Stimulated activated naive B cell treated with anti-CD40 and anti-IgM and Interleukin-4, amounts not matched to agents 10 μg/mL and 1 μg/mL and 100 μg/mL, for 72 hours (primary cell): ENCODE measurements around the gene DOK3.
"Not testable (repeated sequence)": the region's sequence is repeated elsewhere in the genome, so short reads cannot be mapped to it uniquely, and the experiment has no call there.

Experiments used
- ATAC-seq, 2 donors: fragments of 150-1000 bp; cut with Tn5 transposase; replicated peaks; 2 replicates each; pipeline ENCODE4 v1.10.0; 2021; ENCODE audit warnings: moderate library complexity in 1 of 2
- DNase-seq: peaks from one replicate; pipeline ENCODE4 v3.0.0; 2021
- H3K27ac Mint-ChIP-seq: one replicate; pipeline ENCODE4 v1.8.0; 2022; ENCODE audit warnings: mild to moderate bottlenecking, mixed read lengths
- H3K27me3 Mint-ChIP-seq, 2 donors: one replicate each; pipeline ENCODE4 v1.8.0; 2022; ENCODE audit warnings: mixed read lengths in 2 of 2
- H3K36me3 Mint-ChIP-seq, 2 donors: one replicate each; pipeline ENCODE4 v1.8.0; 2022; ENCODE audit warnings: mixed read lengths in 2 of 2, mild to moderate bottlenecking in 1 of 2
- H3K4me1 Mint-ChIP-seq, 2 donors: one replicate each; pipeline ENCODE4 v1.8.0; 2022; ENCODE audit warnings: mixed read lengths in 2 of 2, mild to moderate bottlenecking in 1 of 2
- H3K4me3 Mint-ChIP-seq, 2 donors: one replicate each; pipeline ENCODE4 v1.8.0; 2022; ENCODE audit warnings: mild to moderate bottlenecking in 2 of 2, mixed read lengths in 2 of 2, moderate library complexity in 1 of 2
- H3K9me3 Mint-ChIP-seq, 2 donors: one replicate each; pipeline ENCODE4 v1.8.0; 2022; ENCODE audit warnings: mixed read lengths in 2 of 2, mild to moderate bottlenecking in 1 of 2

Gene DOK3

DNA sequence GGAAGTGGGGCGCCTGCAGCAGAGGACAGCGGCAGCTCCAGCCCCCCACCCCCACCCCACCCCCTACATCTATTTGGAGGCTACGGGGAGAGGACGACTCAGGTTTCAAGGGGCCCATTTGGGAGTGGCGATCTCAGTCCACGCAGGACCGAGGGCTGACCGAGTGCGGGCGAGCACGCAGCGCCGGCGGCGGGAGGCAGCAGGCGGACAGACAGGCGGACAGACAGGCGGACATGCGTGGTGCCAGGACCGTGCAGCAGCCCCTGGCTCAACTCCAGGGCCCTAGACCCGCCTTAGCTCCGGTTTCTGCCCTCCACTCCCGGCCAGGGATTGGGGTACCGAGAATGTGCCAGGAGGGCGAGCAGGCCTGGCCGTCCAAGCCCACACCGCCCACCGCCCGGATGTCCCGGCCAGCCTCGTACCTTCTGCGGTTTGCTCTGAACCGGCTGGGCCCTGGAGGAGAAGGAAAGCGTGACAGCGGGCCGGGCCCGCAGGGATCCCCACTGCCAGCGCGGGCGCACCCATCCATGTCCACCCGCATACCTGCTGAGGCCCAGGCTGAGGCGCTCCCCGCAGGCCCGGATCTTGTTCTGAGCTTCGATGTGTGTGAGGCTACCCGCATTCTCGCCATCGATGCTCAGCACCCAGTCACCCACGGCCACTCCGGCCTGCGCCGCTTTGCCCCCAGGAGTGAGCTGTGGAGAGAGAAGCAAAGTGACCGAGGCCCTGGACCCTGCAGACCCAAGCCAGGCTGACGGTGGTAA lies 17.5 kb downstream of the DOK3 start:
- H3K9me3 Mint-ChIP-seq = no peaks in the 10 kb centered on the region
- H3K27me3 Mint-ChIP-seq = no peaks in the 10 kb centered on the region
- no peak for DNase-seq
- H3K36me3 Mint-ChIP-seq = peaks cover 37 to 44% of the 10 kb centered on the region in 2 donors
- H3K4me3 Mint-ChIP-seq = no peak overlapping the region
- no peak overlapping the region for H3K27ac Mint-ChIP-seq
- H3K4me1 Mint-ChIP-seq = peaks cover 37 to 60% of the 10 kb centered on the region in 2 donors
- ATAC-seq = no peak

GRCh38 chr5:177491429-177491945 lies 18.1 kb downstream of the DOK3 start:
- no peak for DNase-seq
- no peak for ATAC-seq
- Mint-ChIP-seq H3K27ac (no peak overlapping the region), H3K36me3 (peaks cover 40 to 46% of the 10 kb centered on the region in 2 donors), H3K4me1 (peaks cover 37 to 57% of the 10 kb centered on the region in 2 donors), H3K4me3 (peak overlapping the region in 1 of 2 donors; percentile 30), H3K9me3 (no peaks in the 10 kb centered on the region), H3K27me3 (no peaks in the 10 kb centered on the region)

- ATAC-seq (no peak), DNase-seq (no peak)
- Mint-ChIP-seq H3K9me3 (no peaks in the 10 kb centered on the region), H3K4me3 (peak overlapping the region in 1 of 2 donors; percentile 30), H3K4me1 (peaks cover 32 to 52% of the 10 kb centered on the region in 2 donors), H3K27ac (no peak overlapping the region), H3K36me3 (peaks cover 43 to 49% of the 10 kb centered on the region in 2 donors), H3K27me3 (no peaks in the 10 kb centered on the region)
These were observed 18.6 kb downstream of the DOK3 start for GRCh38 chr5:177490992-177491391.

- Mint-ChIP-seq H3K4me1 (peaks cover 32 to 46% of the 10 kb centered on the region in 2 donors), H3K27ac (peak overlapping the region; percentile 27), H3K4me3 (no peak overlapping the region), H3K36me3 (peaks cover 45 to 49% of the 10 kb centered on the region in 2 donors), H3K27me3 (no peaks in the 10 kb centered on the region), H3K9me3 (no peaks in the 10 kb centered on the region)
- ATAC-seq (no peak), DNase-seq (no peak)
These were observed 19.2 kb downstream of the DOK3 start for GRCh38 chr5:177490311-177490991.

DNA sequence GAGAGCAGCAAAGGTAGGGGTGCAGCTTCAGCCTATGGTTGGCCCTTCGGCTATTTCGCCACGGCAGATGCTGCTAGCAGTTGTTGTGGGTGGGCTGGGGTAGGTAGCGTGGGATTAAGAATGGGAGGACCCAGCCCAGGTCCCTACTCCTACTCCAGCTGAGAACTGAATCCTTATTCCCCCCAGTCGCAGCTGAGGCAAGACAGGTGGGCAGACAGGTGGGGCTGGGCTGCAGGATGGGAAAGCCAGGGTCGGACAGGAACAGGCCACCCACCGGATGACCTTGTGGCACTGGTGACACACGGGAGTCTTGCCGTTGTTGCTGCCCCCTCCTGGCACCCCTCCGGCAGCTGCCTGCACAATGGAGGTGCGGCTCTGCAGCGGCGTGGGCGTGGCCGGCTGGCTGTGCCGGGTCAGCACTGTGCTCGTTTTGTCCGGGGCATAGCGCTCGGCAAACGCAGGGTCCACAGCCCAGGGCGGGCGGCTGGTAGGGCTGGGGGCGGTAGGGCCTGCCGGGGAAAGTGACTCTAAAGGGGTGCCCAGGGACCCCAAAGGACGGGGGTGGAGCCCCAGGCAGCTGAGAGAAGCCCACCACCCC lies 20.4 kb downstream of the DOK3 start:
- DNase-seq (no peak), ATAC-seq (no peak)
- H3K4me1 Mint-ChIP-seq = peaks cover 24 to 34% of the 10 kb centered on the region in 2 donors
- no peak overlapping the region for H3K27ac Mint-ChIP-seq
- no peak overlapping the region for H3K4me3 Mint-ChIP-seq
- no peaks in the 10 kb centered on the region for H3K9me3 Mint-ChIP-seq
- H3K27me3 Mint-ChIP-seq = no peaks in the 10 kb centered on the region
- H3K36me3 Mint-ChIP-seq = peaks cover 49 to 58% of the 10 kb centered on the region in 2 donors

DNA sequence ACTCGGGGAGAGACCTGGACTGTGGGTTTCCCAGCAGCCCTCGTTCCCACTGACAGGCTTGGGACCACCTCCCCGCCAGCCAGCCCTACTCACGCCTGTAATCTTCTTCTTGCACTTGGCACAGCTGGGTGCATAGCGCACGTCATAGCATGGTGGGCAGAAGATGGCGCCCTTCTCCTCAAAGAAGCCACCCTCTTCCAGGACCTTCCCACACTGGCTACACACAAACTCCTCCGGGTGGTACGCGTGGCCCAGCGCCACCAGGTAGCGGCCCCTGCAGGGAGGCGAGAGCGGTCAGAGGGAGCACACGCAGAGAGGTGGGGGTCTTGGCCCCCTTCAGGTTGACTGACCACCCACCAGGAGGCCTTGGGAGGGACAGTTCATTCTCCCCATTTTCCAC lies 21.7 kb downstream of the DOK3 start:
- H3K27ac Mint-ChIP-seq = no peak overlapping the region
- H3K27me3 Mint-ChIP-seq = no peaks in the 10 kb centered on the region
- ATAC-seq (no peak), DNase-seq (no peak)
- H3K9me3 Mint-ChIP-seq = no peaks in the 10 kb centered on the region
- peaks cover 14 to 22% of the 10 kb centered on the region in 2 donors for H3K4me1 Mint-ChIP-seq
- peaks cover 49 to 56% of the 10 kb centered on the region in 2 donors for H3K36me3 Mint-ChIP-seq
- H3K4me3 Mint-ChIP-seq = no peak overlapping the region

GRCh38 chr5:177487144-177487543 lies 22.5 kb downstream of the DOK3 start:
- H3K27ac Mint-ChIP-seq = no peak overlapping the region
- no peaks in the 10 kb centered on the region for H3K27me3 Mint-ChIP-seq
- H3K4me3 Mint-ChIP-seq = no peak overlapping the region
- peaks cover 9 to 16% of the 10 kb centered on the region in 2 donors for H3K4me1 Mint-ChIP-seq
- ATAC-seq = no peak
- no peak for DNase-seq
- no peaks in the 10 kb centered on the region for H3K9me3 Mint-ChIP-seq
- peaks cover 45 to 48% of the 10 kb centered on the region in 2 donors for H3K36me3 Mint-ChIP-seq

- DNase-seq (no peak), ATAC-seq (no peak)
- Mint-ChIP-seq H3K27ac (no peak overlapping the region), H3K4me3 (no peak overlapping the region), H3K4me1 (peaks cover 8 to 15% of the 10 kb centered on the region in 2 donors), H3K27me3 (no peaks in the 10 kb centered on the region), H3K36me3 (peaks cover 44 to 46% of the 10 kb centered on the region in 2 donors), H3K9me3 (no peaks in the 10 kb centered on the region)
These were observed 23.4 kb downstream of the DOK3 start for GRCh38 chr5:177486256-177486655.

- H3K27me3 Mint-ChIP-seq, DNase-seq, ATAC-seq, H3K27ac Mint-ChIP-seq, H3K4me1 Mint-ChIP-seq, H3K4me3 Mint-ChIP-seq, H3K9me3 Mint-ChIP-seq: not testable (repeated sequence)
- peaks cover 39 to 41% of the 10 kb centered on the region in 2 donors for H3K36me3 Mint-ChIP-seq
These were observed 23.9 kb downstream of the DOK3 start for GRCh38 chr5:177485753-177486152.

DNA sequence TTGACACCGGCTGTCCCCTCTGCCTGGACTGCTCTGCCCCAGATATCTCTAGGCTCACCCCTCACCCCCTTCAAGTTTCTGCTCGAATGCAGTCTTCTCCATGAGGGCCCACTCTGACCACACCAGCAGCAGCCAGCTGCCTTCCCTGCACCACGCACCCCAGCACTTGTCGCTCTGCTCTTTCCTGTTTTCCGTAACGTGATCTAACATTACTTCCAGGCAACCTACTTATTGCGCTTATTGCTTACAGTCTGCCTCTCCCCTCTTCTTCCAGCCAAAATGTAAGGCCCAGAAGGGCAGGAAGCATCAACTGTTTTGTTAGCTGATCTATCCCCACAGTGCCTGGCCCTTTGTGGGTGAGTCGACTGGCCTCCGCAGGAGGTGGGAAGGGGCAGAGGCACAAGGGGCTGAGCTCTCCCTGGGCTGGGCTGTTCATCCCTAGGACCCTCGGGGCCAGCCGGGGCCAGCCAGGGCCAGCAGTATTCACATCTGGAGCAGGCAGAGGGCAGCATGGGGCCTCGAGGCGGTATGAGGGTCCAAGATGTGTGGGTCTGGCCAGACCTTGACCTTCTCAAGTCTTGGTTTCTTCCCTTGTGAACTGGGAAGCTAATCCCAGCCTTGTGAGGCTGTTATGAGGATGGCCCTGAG lies 24.6 kb downstream of the DOK3 start:
- no peak for ATAC-seq
- H3K36me3 Mint-ChIP-seq = peaks cover 32 to 34% of the 10 kb centered on the region in 2 donors
- no peaks in the 10 kb centered on the region for H3K9me3 Mint-ChIP-seq
- peak overlapping the region; percentile 57 for H3K27ac Mint-ChIP-seq
- peaks cover 3 to 5% of the 10 kb centered on the region in 2 donors for H3K4me1 Mint-ChIP-seq
- no peak for DNase-seq
- H3K4me3 Mint-ChIP-seq = no peak overlapping the region
- no peaks in the 10 kb centered on the region for H3K27me3 Mint-ChIP-seq

- no peaks in the 10 kb centered on the region for H3K27me3 Mint-ChIP-seq
- no peak overlapping the region for H3K4me3 Mint-ChIP-seq
- H3K27ac Mint-ChIP-seq = no peak overlapping the region
- DNase-seq (no peak), ATAC-seq (no peak)
- peaks cover 8 to 10% of the 10 kb centered on the region in 2 donors for H3K4me1 Mint-ChIP-seq
- peaks cover 29 to 30% of the 10 kb centered on the region in 2 donors for H3K36me3 Mint-ChIP-seq
- no peaks in the 10 kb centered on the region for H3K9me3 Mint-ChIP-seq
These were observed 25.4 kb downstream of the DOK3 start for GRCh38 chr5:177483994-177484901.

GRCh38 chr5:177483042-177483441 lies 26.6 kb downstream of the DOK3 start:
- no peak overlapping the region for H3K4me3 Mint-ChIP-seq
- no peak overlapping the region for H3K27ac Mint-ChIP-seq
- no peaks in the 10 kb centered on the region for H3K9me3 Mint-ChIP-seq
- no peak for DNase-seq
- H3K27me3 Mint-ChIP-seq = no peaks in the 10 kb centered on the region
- ATAC-seq = no peak
- H3K4me1 Mint-ChIP-seq = peaks cover 19 to 22% of the 10 kb centered on the region in 2 donors
- H3K36me3 Mint-ChIP-seq = peaks cover 19 to 22% of the 10 kb centered on the region in 2 donors

DNA sequence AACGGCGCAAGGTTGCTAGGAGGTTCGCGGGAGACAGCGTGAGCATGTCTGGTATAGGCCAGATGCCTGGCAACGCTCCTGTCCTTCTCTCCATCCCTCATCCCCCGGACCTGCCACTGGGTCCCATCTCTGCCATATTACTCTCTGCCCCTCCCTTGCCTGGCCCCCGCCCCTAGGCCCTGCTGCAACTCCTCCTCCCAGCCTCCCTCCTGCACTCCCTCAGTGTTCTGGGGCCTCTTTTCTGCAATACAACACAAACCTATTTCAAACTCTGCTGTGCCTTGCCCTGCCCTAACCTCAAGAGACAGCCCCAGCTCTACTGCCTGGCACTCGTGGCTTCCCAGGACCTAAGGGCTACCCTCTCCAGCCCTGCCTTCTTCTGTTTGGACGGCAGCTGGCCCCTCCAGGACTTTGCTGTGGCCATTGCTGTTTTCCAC lies 27.2 kb downstream of the DOK3 start:
- Mint-ChIP-seq H3K4me3 (no peak overlapping the region), H3K9me3 (no peaks in the 10 kb centered on the region), H3K27ac (peak overlapping the region; percentile 21)

More for the DNA sequence above, 27.2 kb downstream of the DOK3 start:
- peaks cover 14 to 18% of the 10 kb centered on the region in 2 donors for H3K36me3 Mint-ChIP-seq
- H3K4me1 Mint-ChIP-seq = peaks cover 19 to 27% of the 10 kb centered on the region in 2 donors
- ATAC-seq (no peak), DNase-seq (no peak)
- H3K27me3 Mint-ChIP-seq = no peaks in the 10 kb centered on the region
